ENCODE results near the gene USP47.

Gene USP47

GRCh38 chr11:12007769-12008737, 166.3 kb downstream of the USP47 start, which contains the start of gene DKK3:
Gene DKK3 (minus strand): TSS chr11:12008626. CDS start chr11:12008582, 44 bp downstream.
- no peak for DNase-seq (ENCODE audit: extremely low spot score)
- CTCF ChIA-PET, result no interaction called here
- POLR2A ChIA-PET, result no interaction called here
- TF ChIP-seq SUZ12 (IDR thresholded peaks at IDR 0.05) (no peak), PKNOX1 (IDR thresholded peaks at IDR 0.05) (no peak), NFRKB (IDR thresholded peaks at IDR 0.05) (no peak), CTBP1 (IDR thresholded peaks at IDR 0.05; ENCODE audit: borderline replicate concordance) (no peak), FOXM1 (IDR thresholded peaks at IDR 0.05; ENCODE audit: borderline replicate concordance) (no peak), ELF4 (IDR thresholded peaks at IDR 0.05) (no peak), ZNF384 (IDR thresholded peaks at IDR 0.05) (no peak), ARNT (IDR thresholded peaks at IDR 0.05) (no peak), BHLHE40 (IDR thresholded peaks at IDR 0.05; ENCODE audit: borderline replicate concordance) (no peak), FOXK2 (IDR thresholded peaks at IDR 0.05) (no peak)
